K562 (cell line): Measurements from ENCODE around the gene CTDSP2. TPM values are rescaled to one million over a fixed set of nuclear protein-coding genes. Genes with fewer than 3 reads are reported as not detected.
A peak's percentile ranks its signal among the peaks of the same experiment; 100 is the strongest.

Experiments
- ATAC-seq: fragments of 200-7000 bp; cut with Tn5 transposase; 3 replicates; pipeline ENCODE4 v1.9.1; 2020; ENCODE audit warnings: moderate library complexity
- BruUV-seq: library from RNA; stranded (reverse); fragments of 400-500 nt; replicated peaks from 2 replicates; lab custom pipeline; 2021; lab: Mats Ljungman, UMichigan
- CTCF ChIA-PET: fragments of 300-600 bp; formaldehyde crosslinking; extraction: SDS; loops from one replicate; lab custom pipeline; 2021; ENCODE audit warnings: low intra/inter-chr PET ratio; lab: Yijun Ruan, JAX
- POLR2A ChIA-PET: fragments of 300-600, 350-650 bp; sonication (Branson Sonifier 250); formaldehyde crosslinking; extraction: SDS; loops from one replicate; lab custom pipeline; 2021; ENCODE audit warnings: antibody characterized with exemption, inconsistent platforms; lab: Yijun Ruan, JAX
- DNase-seq, 4 experiments: peaks; one replicate each; pipeline versions ENCODE4 v3.0.0 to v3.0.0-alpha.2; 2011 to 2018; ENCODE audit warnings: low spot score in 3 of 4, mixed read lengths in 3 of 4; ENCODE audit errors: extremely low read depth in 1 of 4
- FAIRE-seq: peaks from 2 replicates; lab custom pipeline; 2011; peaks lifted over from hg19 to GRCh38; lab: Jason Lieb, UNC
- H2AFZ ChIP-seq: 2 replicates; pipeline ENCODE4 v1.6.0; 2011; ENCODE audit warnings: low read depth, low read length, control low read depth, inconsistent platforms
- H3K27ac ChIP-seq: fragments of 200-600 bp; 3 replicates; pipeline ENCODE4 v1.8.0; 2011; ENCODE audit warnings: low read depth, mild to moderate bottlenecking, control low read depth, inconsistent platforms, low read length, moderate library complexity, mixed read lengths; ENCODE audit errors: extremely low read depth
- H3K27me3 ChIP-seq, 2 experiments: fragments of 300-600 bp in 1 of 2; 2 replicates in 1 of 2; 3 replicates in 1 of 2; pipeline versions ENCODE4 v1.6.0 to v1.8.0; 2011; ENCODE audit warnings: inconsistent platforms in 2 of 2, low read length in 2 of 2, mild to moderate bottlenecking in 1 of 2, mixed read lengths in 1 of 2, moderate library complexity in 1 of 2; ENCODE audit not compliant: control insufficient read depth in 2 of 2, insufficient read depth in 2 of 2
- H3K36me3 ChIP-seq: fragments of 300-600 bp; 3 replicates; pipeline ENCODE4 v1.8.0; 2011; ENCODE audit warnings: mild to moderate bottlenecking, low read length, inconsistent platforms; ENCODE audit not compliant: control insufficient read depth, insufficient read depth
- H3K4me1 ChIP-seq, 2 experiments: fragments of 200-600 bp in 1 of 2; replicated peaks in 1 of 2; 2 replicates in 1 of 2; 3 replicates in 1 of 2; pipeline versions ENCODE4 v1.5.1 to v1.8.0; 2011; ENCODE audit warnings: inconsistent platforms in 2 of 2, low read length in 2 of 2, mild to moderate bottlenecking in 1 of 2, mixed read lengths in 1 of 2, moderate library complexity in 1 of 2; ENCODE audit not compliant: control insufficient read depth in 2 of 2, insufficient read depth in 2 of 2
- H3K4me2 ChIP-seq: 2 replicates; pipeline ENCODE4 v1.6.1; 2011; ENCODE audit warnings: low read length, control low read depth, inconsistent platforms, mixed read lengths; ENCODE audit not compliant: insufficient read depth
- H3K4me3 ChIP-seq: fragments of 200-600 bp; sonication (generic), shearing (Covaris generic); 2 replicates; pipeline ENCODE4 v1.5.1; 2016; ENCODE audit warnings: control low read depth, inconsistent platforms
- H3K79me2 ChIP-seq: fragments of 200-600 bp; 3 replicates; pipeline ENCODE4 v1.8.0; 2011; ENCODE audit warnings: low read length, inconsistent platforms; ENCODE audit not compliant: control insufficient read depth, insufficient read depth
- H3K9ac ChIP-seq, 2 experiments: 2 replicates each; pipeline versions ENCODE4 v1.6.0 to v1.6.1; 2011; ENCODE audit warnings: low read depth in 2 of 2, low read length in 2 of 2, control low read depth in 1 of 2, inconsistent platforms in 1 of 2, mild to moderate bottlenecking in 1 of 2, mixed read lengths in 1 of 2; ENCODE audit not compliant: insufficient read depth in 1 of 2
- H3K9me1 ChIP-seq: one replicate; pipeline ENCODE4 v1.6.0; 2011; ENCODE audit warnings: inconsistent platforms, mild to moderate bottlenecking, low read length, moderate library complexity; ENCODE audit not compliant: control insufficient read depth, insufficient read depth
- H3K9me3 ChIP-seq: replicated peaks from 2 replicates; pipeline ENCODE4 v1.5.1; 2011; ENCODE audit warnings: low read depth, low read length, inconsistent platforms; ENCODE audit not compliant: control insufficient read depth, insufficient read depth
- H4K20me1 ChIP-seq: replicated peaks from 2 replicates; pipeline ENCODE4 v1.6.1; 2011; ENCODE audit warnings: low read length, inconsistent platforms, mixed read lengths; ENCODE audit not compliant: control insufficient read depth, insufficient read depth
- BACH1 ChIP-seq: fragments of 200-800 bp; sonication (Bioruptor generic); IDR thresholded peaks from 2 replicates; pipeline ENCODE4 v1.6.1; 2016; ENCODE audit warnings: missing genetic modification characterization, missing compliant biosample characterization
- C11orf30 ChIP-seq: fragments of 450-650 bp; IDR thresholded peaks from 2 replicates; pipeline ENCODE4 v1.6.1; 2016; ENCODE audit warnings: low read depth, mild to moderate bottlenecking
- CBX1 ChIP-seq: sonication (generic); IDR thresholded peaks from 2 replicates; pipeline ENCODE4 v1.6.1; 2016; ENCODE audit warnings: antibody characterized with exemption, low read depth, mild to moderate bottlenecking
- IFI16 ChIP-seq: fragments of 250-450 bp; sonication (Bioruptor Pico); IDR thresholded peaks from 2 replicates; pipeline ENCODE4 v2.1.2; 2022; ENCODE audit warnings: mild to moderate bottlenecking, inconsistent platforms
- KAT8 ChIP-seq: fragments of 450-650 bp; IDR thresholded peaks from 2 replicates; pipeline ENCODE4 v1.6.1; 2016; ENCODE audit warnings: low read depth, mild to moderate bottlenecking
- MAFF ChIP-seq: IDR thresholded peaks from 2 replicates; pipeline ENCODE4 v1.6.1; 2012; ENCODE audit warnings: low read length, improper control_type of control experiment
- MAFK ChIP-seq: IDR thresholded peaks from 2 replicates; pipeline ENCODE4 v1.6.1; 2011; ENCODE audit warnings: low read length, improper control_type of control experiment
- MTA2 ChIP-seq: fragments of 450-650 bp; IDR thresholded peaks from 2 replicates; pipeline ENCODE4 v1.6.1; 2016; ENCODE audit warnings: low read depth
- ZNF431 ChIP-seq: sonication (generic); formaldehyde crosslinking; IDR thresholded peaks from 2 replicates; pipeline ENCODE4 v1.8.0; 2022; ENCODE audit warnings: mild to moderate bottlenecking, missing genetic modification reagents
- WGBS: fragments of 100-300 bp; shearing (Covaris generic); methylation state at CpG from one replicate; pipeline ENCODE4 v1.1.6; 2016; ENCODE audit warnings: low coverage, mixed read lengths; ENCODE audit not compliant: insufficient coverage; ENCODE audit errors: missing lambda C conversion rate; 5-methylcytosine and 5-hydroxymethylcytosine counted together
- in situ Hi-C: fragments of 300-500 bp; cut with MboI; formaldehyde crosslinking; loops from 4 replicates; pipeline ENCODE4 v1.15.0; 2018; ENCODE audit warnings: inconsistent platforms, mixed read lengths
- intact Hi-C: fragments of 100-400 bp; cut with micrococcal nuclease; formaldehyde crosslinking; loops from 2 replicates; pipeline ENCODE4 v1.14.2; 2022
- polyA plus RNA-seq, 8 experiments: library from polyadenylated mRNA; depleted of rRNA in 4 of 8; stranded (reverse) in 5 of 8; unstranded in 3 of 8; fragments of >200 nt; fragmentation: Nextera tagmentation in 2 of 8; fragmentation: Illumina TruSeq in 1 of 8; extraction: Ambion mirVana in 2 of 8; extraction: Trizol in 1 of 8; gene quantifications; 2 replicates each; pipeline versions ENCODE4 v1.2.1 to v1.2.3, GENCODE V29; 2011 to 2014; ENCODE audit warnings: inconsistent platforms in 1 of 8, missing spikeins in 1 of 8
- total RNA-seq, 7 experiments: library from RNA; depleted of rRNA in 6 of 7; stranded (reverse); fragments of >200 nt in 6 of 7; fragmentation: Illumina TruSeq in 2 of 7; extraction: Trizol in 2 of 7; gene quantifications; 2 replicates each; pipeline versions ENCODE4 v1.2.1 to v1.2.3, GENCODE V29; 2011 to 2021; ENCODE audit warnings: low replicate concordance in 1 of 7
- TF ChIP-seq, protein P1 (sequence below): fragments of 450-650 bp; formaldehyde crosslinking; IDR thresholded peaks from 2 replicates; pipeline ENCODE4 v1.4.0; 2020; ENCODE audit warnings: mild to moderate bottlenecking, moderate library complexity
- TF ChIP-seq, protein P2 (sequence below): fragments of 250-450 bp; sonication (Bioruptor Pico); IDR thresholded peaks from 2 replicates; pipeline ENCODE4 v1.8.0; 2021; ENCODE audit warnings: mild to moderate bottlenecking, moderate library complexity
- TF ChIP-seq, protein P3 (sequence below): fragments of 250-450 bp; sonication (Bioruptor Pico); IDR thresholded peaks from 2 replicates; pipeline ENCODE4 v1.4.0; 2020; ENCODE audit warnings: mild to moderate bottlenecking
- TF ChIP-seq, protein P4 (sequence below): sonication (generic); formaldehyde crosslinking; IDR thresholded peaks from 2 replicates; pipeline ENCODE4 v1.8.0; 2023; ENCODE audit warnings: mild to moderate bottlenecking, missing genetic modification reagents
- TF ChIP-seq, protein P5 (sequence below): fragments of 450-650 bp; IDR thresholded peaks from 2 replicates; pipeline ENCODE4 v1.6.1; 2018; ENCODE audit not compliant: partially characterized antibody

Gene CTDSP2
- total and polyA plus RNA-seq, 9 of the 15 experiments (the other 6 are each of a cell fraction or from before 2014, with no cell fraction given), result 20.4 to 108 (median 47.7) TPM

DNA sequence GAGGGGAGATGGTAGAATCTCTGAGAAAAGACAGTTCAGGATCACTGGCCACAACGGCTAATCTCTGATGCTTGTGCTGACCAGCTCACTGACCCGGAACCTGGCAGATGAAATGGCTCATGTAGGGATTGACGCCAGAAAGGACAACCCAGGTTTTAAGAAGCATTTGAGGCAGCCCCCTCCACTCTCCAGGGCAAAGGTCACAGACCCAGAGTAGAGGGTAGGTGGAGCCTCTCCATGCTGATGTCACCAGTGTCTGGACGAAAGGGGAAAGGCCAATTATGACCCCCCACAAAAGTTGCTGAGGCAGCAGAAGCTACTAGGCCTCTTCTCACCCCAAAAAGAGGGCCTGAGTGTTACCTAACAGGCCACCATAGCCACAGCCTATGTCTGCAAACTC is 75.8 kb downstream of the CTDSP2 start:
- Histone ChIP-seq H3K9me1 (no peaks in the 10 kb centered on the region), H3K36me3 (peaks cover 40% of the 10 kb centered on the region), H3K9me3 (no peaks in the 10 kb centered on the region), H3K27ac (peak overlapping the region; percentile 93), H3K79me2 (peaks cover 27% of the 10 kb centered on the region), H2AFZ (0 out of 2 replicates have a peak overlapping the region, but pooled peaks have one; percentile 98), H3K27me3 (no peaks in the 10 kb centered on the region), H3K9ac (peak overlapping the region; percentile 91 to 100; a peak in 3 of 4 replicates), H3K4me3 (peak overlapping the region; percentile 71; the same call in 1 of the 2 replicates), H3K4me1 (peaks cover 23 to 40% of the 10 kb centered on the region in 2 experiments), H4K20me1 (no peaks in the 10 kb centered on the region), H3K4me2 (peak overlapping the region; percentile 99)
- DNase-seq (no peak), ATAC-seq (no peak), FAIRE-seq (no peak)
- intact Hi-C loops, result no loop called here
- WGBS, result 32% methylated on average over 4 of the region's 4 CpGs
- in situ Hi-C loops, result no loop called here
- ChIA-PET CTCF (no interaction called here), POLR2A (interaction anchor here (0.6 to 1.0 kb wide), 4 partner anchors 9 to 32 kb away, joined by 3 to 4 read pairs (median 3); no protein-coding TSS in a partner anchor)
- no TSS peak for BruUV-seq
- TF ChIP-seq MTA2, result no peak
- TF ChIP-seq CBX1, result no peak
- no peak for TF ChIP-seq ZNF431
- no peak for TF ChIP-seq KAT8
- TF ChIP-seq, protein P1, sequence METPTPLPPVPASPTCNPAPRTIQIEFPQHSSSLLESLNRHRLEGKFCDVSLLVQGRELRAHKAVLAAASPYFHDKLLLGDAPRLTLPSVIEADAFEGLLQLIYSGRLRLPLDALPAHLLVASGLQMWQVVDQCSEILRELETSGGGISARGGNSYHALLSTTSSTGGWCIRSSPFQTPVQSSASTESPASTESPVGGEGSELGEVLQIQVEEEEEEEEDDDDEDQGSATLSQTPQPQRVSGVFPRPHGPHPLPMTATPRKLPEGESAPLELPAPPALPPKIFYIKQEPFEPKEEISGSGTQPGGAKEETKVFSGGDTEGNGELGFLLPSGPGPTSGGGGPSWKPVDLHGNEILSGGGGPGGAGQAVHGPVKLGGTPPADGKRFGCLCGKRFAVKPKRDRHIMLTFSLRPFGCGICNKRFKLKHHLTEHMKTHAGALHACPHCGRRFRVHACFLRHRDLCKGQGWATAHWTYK (CRISPR knock-in tag), result no peak
- TF ChIP-seq C11orf30, result peak; percentile 94
- TF ChIP-seq IFI16 (CRISPR knock-in tag), result no peak
- TF ChIP-seq MAFK, result peak; percentile 83
- no peak for TF ChIP-seq BACH1
- TF ChIP-seq, protein P2, sequence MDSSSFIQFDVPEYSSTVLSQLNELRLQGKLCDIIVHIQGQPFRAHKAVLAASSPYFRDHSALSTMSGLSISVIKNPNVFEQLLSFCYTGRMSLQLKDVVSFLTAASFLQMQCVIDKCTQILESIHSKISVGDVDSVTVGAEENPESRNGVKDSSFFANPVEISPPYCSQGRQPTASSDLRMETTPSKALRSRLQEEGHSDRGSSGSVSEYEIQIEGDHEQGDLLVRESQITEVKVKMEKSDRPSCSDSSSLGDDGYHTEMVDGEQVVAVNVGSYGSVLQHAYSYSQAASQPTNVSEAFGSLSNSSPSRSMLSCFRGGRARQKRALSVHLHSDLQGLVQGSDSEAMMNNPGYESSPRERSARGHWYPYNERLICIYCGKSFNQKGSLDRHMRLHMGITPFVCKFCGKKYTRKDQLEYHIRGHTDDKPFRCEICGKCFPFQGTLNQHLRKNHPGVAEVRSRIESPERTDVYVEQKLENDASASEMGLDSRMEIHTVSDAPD (CRISPR knock-in tag), result no peak
- TF ChIP-seq, protein P3, sequence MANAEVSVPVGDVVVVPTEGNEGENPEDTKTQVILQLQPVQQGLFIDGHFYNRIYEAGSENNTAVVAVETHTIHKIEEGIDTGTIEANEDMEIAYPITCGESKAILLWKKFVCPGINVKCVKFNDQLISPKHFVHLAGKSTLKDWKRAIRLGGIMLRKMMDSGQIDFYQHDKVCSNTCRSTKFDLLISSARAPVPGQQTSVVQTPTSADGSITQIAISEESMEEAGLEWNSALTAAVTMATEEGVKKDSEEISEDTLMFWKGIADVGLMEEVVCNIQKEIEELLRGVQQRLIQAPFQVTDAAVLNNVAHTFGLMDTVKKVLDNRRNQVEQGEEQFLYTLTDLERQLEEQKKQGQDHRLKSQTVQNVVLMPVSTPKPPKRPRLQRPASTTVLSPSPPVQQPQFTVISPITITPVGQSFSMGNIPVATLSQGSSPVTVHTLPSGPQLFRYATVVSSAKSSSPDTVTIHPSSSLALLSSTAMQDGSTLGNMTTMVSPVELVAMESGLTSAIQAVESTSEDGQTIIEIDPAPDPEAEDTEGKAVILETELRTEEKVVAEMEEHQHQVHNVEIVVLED, result no peak
- TF ChIP-seq, protein P4, sequence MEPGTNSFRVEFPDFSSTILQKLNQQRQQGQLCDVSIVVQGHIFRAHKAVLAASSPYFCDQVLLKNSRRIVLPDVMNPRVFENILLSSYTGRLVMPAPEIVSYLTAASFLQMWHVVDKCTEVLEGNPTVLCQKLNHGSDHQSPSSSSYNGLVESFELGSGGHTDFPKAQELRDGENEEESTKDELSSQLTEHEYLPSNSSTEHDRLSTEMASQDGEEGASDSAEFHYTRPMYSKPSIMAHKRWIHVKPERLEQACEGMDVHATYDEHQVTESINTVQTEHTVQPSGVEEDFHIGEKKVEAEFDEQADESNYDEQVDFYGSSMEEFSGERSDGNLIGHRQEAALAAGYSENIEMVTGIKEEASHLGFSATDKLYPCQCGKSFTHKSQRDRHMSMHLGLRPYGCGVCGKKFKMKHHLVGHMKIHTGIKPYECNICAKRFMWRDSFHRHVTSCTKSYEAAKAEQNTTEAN (CRISPR knock-in tag), result no peak
- TF ChIP-seq, protein P5, sequence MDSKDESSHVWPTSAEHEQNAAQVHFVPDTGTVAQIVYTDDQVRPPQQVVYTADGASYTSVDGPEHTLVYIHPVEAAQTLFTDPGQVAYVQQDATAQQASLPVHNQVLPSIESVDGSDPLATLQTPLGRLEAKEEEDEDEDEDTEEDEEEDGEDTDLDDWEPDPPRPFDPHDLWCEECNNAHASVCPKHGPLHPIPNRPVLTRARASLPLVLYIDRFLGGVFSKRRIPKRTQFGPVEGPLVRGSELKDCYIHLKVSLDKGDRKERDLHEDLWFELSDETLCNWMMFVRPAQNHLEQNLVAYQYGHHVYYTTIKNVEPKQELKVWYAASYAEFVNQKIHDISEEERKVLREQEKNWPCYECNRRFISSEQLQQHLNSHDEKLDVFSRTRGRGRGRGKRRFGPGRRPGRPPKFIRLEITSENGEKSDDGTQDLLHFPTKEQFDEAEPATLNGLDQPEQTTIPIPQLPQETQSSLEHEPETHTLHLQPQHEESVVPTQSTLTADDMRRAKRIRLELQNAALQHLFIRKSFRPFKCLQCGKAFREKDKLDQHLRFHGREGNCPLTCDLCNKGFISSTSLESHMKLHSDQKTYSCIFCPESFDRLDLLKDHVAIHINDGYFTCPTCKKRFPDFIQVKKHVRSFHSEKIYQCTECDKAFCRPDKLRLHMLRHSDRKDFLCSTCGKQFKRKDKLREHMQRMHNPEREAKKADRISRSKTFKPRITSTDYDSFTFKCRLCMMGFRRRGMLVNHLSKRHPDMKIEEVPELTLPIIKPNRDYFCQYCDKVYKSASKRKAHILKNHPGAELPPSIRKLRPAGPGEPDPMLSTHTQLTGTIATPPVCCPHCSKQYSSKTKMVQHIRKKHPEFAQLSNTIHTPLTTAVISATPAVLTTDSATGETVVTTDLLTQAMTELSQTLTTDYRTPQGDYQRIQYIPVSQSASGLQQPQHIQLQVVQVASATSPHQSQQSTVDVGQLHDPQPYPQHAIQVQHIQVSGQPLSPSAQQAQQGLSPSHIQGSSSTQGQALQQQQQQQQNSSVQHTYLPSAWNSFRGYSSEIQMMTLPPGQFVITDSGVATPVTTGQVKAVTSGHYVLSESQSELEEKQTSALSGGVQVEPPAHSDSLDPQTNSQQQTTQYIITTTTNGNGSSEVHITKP, result no peak
- peak; percentile 81 for TF ChIP-seq MAFF
